Measurements from ENCODE around the gene GGNBP2. TPM values are rescaled to one million over a fixed set of nuclear protein-coding genes. Genes with fewer than 3 reads are reported as not detected.
A peak's percentile ranks its signal among the peaks of the same experiment; 100 is the strongest.

GGNBP2 gene
- total RNA-seq, 4 donors from 2014 or later = 90.5 to 124 (median 96.8) TPM

DNA sequence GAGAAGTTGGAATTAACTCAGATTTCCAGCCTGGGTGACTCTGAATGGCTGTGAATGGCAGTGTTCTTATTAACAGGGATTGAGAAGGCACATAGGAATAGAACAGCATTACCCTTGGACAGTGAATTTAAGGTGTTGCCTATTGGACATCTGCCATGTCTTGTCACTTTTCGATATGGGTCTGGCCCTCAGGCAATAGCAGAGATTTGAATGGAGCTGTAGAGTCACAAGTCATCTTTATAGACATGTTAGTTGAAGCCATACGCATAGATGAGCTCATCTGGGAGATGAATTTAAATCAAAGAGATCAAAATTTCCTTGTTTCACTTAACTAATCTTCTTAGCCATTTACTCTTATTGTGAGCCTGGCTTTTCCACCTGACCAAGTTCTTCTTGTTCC, 32.1 kb downstream of the GGNBP2 start:
- Histone ChIP-seq H3K27me3 (no peaks in the 10 kb centered on the region), H3K4me3 (no peak overlapping the region), H3K4me1 (no peaks in the 10 kb centered on the region), H3K27ac (no peak overlapping the region), H3K36me3 (peaks cover 0 to 82% (median 0%) of the 10 kb centered on the region in 3 donors), H3K9me3 (no peaks in the 10 kb centered on the region)
- DNase-seq = no peak
- TF ChIP-seq, protein P1, sequence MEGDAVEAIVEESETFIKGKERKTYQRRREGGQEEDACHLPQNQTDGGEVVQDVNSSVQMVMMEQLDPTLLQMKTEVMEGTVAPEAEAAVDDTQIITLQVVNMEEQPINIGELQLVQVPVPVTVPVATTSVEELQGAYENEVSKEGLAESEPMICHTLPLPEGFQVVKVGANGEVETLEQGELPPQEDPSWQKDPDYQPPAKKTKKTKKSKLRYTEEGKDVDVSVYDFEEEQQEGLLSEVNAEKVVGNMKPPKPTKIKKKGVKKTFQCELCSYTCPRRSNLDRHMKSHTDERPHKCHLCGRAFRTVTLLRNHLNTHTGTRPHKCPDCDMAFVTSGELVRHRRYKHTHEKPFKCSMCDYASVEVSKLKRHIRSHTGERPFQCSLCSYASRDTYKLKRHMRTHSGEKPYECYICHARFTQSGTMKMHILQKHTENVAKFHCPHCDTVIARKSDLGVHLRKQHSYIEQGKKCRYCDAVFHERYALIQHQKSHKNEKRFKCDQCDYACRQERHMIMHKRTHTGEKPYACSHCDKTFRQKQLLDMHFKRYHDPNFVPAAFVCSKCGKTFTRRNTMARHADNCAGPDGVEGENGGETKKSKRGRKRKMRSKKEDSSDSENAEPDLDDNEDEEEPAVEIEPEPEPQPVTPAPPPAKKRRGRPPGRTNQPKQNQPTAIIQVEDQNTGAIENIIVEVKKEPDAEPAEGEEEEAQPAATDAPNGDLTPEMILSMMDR (IDR thresholded peaks at IDR 0.05) = no peak

DNA sequence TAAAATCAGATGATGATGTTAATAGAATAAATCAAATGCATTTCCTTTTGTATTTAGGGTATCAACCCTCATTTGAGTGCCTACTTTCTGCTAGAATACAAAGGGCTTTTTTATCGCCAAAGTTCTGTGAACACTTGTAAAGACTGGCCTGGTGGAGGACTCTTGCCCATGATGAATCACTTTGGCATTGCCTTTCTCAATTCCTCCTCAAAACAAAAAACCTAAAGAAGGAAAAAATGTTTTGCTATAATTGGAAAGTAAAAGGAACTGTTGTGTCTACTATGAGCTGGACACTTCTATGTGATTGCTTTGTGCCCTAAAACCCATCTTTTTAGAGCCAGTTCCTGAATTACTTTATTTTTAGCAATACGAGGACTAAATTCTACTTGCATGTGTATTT, 34.0 kb downstream of the GGNBP2 start:
- H3K27me3 ChIP-seq = no peaks in the 10 kb centered on the region
- H3K9me3 ChIP-seq = no peaks in the 10 kb centered on the region
- TF ChIP-seq POLR2A (IDR thresholded peaks at IDR 0.05) = no peak
- TF ChIP-seq, protein P1 (IDR thresholded peaks at IDR 0.05) = no peak
- no peak for DNase-seq
- no peak overlapping the region for H3K27ac ChIP-seq
- H3K4me3 ChIP-seq = no peak overlapping the region
- H3K4me1 ChIP-seq = peaks cover 0 to 5% (median 0%) of the 10 kb centered on the region in 4 donors
- peaks cover 0 to 83% (median 0%) of the 10 kb centered on the region in 3 donors for H3K36me3 ChIP-seq

DNA sequence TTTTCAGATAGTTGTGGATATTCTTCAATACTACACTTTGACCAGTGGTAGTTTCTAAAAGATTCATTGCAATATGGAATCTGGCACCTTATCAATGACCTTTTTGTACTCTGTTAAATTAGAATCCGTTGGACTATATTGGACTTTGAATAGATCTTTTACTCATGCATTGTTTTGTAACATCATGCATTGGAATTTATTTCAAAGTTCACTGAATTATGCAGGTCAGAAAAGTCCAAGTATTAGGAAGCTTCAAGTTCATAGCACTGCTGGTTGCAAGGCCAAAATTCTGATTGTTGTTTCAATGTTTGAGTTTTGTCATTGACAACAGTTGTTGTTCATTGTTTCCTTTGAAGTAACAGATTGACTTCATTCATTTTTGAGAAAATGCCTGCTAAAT, 39.1 kb downstream of the GGNBP2 start:
- Histone ChIP-seq H3K9me3 (no peaks in the 10 kb centered on the region), H3K27ac (peak overlapping the region in 1 of 4 donors; percentile 47), H3K4me1 (peaks cover 0 to 10% (median 0%) of the 10 kb centered on the region in 4 donors), H3K36me3 (peaks cover 0 to 98% (median 2%) of the 10 kb centered on the region in 3 donors), H3K27me3 (no peaks in the 10 kb centered on the region), H3K4me3 (no peak overlapping the region)
- no peak for DNase-seq
- TF ChIP-seq POLR2A (IDR thresholded peaks at IDR 0.05) = no peak
- TF ChIP-seq, protein P1 (IDR thresholded peaks at IDR 0.05) = no peak

DNA sequence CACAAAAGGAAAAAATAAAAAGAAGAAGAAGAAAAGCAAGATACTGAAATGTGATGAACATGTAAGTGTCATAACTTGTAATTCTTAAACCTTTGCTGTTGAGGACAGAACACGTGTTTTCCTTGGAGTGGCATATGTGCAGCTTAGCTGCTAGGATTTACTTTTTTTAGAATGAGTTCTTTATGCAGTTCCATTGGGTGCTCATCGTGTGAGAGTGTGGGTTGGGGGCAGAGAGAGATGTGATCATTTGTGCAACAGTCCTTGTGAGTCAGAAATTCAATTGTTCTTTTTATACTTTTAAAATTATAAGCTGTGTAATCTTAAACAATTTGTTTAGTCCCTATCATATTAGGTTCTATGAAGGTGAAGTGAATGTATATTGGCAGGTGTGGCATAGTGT, 41.4 kb downstream of the GGNBP2 start:
- H3K36me3 ChIP-seq = peaks cover 0 to 82% (median 2%) of the 10 kb centered on the region in 3 donors
- H3K4me1 ChIP-seq = peaks cover 0 to 16% (median under 1%) of the 10 kb centered on the region in 4 donors
- H3K27ac ChIP-seq = no peak overlapping the region
- no peak for TF ChIP-seq POLR2A (IDR thresholded peaks at IDR 0.05)
- TF ChIP-seq, protein P1 (IDR thresholded peaks at IDR 0.05) = no peak
- DNase-seq = no peak
- H3K9me3 ChIP-seq = no peaks in the 10 kb centered on the region
- no peak overlapping the region for H3K4me3 ChIP-seq
- no peaks in the 10 kb centered on the region for H3K27me3 ChIP-seq

DNA sequence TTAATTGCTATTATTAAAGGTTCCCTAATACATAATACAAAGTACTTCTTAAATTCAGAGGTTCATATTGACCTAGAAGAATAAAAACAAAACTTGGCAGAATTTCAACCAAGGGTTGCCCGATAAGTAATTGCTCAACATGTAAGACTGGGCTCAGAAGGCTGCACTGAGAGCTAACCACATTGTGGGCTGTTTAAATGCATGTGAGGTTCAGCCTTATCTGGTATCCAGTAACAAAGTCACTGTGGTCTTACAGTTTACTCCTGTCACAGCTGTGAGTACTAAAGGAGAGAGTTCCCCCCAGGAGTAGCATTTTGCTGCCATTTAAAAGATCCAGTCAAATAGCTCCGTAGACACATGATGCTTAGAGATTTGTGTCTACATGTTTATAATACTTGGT, 45.4 kb downstream of the GGNBP2 start:
- no peak overlapping the region for H3K4me3 ChIP-seq
- no peaks in the 10 kb centered on the region for H3K9me3 ChIP-seq
- TF ChIP-seq, protein P1 (IDR thresholded peaks at IDR 0.05) = no peak
- no peak for TF ChIP-seq POLR2A (IDR thresholded peaks at IDR 0.05)
- DNase-seq = no peak
- no peaks in the 10 kb centered on the region for H3K27me3 ChIP-seq
- peaks cover 0 to 48% (median 2%) of the 10 kb centered on the region in 3 donors for H3K36me3 ChIP-seq
- peaks cover 0 to 31% (median 5%) of the 10 kb centered on the region in 4 donors for H3K4me1 ChIP-seq
- H3K27ac ChIP-seq = no peak overlapping the region
